ENCODE results near the gene MYL7.

MYL7 gene

DNA sequence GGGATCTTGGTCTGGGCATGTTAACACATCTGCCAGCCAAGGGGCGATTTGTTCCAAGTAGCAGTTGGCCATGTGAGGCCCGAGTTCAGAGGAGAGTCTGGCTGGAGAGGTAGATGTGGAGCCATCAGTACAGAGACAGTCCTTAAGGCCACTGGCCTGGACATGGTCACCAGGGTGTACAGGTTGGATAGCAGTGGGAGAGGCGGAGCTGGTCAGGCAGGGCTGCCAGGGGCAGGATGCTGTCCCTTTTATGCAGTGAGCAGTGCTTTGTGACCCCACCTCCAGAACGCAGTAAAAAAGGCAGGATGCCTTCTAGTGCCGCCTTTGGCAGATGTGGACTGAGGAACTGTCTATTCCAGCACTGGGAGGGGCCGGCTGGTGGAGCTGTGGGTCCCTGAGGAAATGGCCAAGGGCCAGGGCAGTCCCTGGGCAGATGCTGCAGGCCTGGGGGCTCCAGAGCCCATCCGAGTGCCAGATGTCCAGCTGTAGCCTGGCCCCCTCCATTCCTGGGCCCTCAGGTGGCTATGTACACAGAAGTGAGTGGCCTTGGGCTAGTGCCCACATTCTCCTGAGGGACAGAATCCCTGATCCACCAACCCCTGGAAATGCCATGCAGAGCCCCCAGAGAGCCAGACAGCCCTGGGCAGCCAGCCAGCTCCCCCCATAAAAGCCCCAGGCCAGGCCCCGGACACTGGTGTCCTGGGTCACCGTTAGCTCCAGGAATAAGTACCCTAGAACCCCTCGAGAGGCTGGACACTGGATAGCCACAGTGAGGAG, 17.2 kb upstream of the MYL7 start:
- no peak for TF ChIP-seq SUZ12 (IDR thresholded peaks at IDR 0.05; ENCODE audit: extremely low read depth, insufficient read depth, insufficient read length)
- no peak for TF ChIP-seq YY1 (IDR thresholded peaks at IDR 0.05; ENCODE audit: insufficient read depth, insufficient read length)
- no peak for TF ChIP-seq ZNF274 (IDR thresholded peaks at IDR 0.05; ENCODE audit: low read depth, low read length)
- DNase-seq (ENCODE audit: low read depth, low spot score), result no peak
- H3K9ac ChIP-seq (ENCODE audit: insufficient read length, low read depth), result no peak overlapping the region

DNA sequence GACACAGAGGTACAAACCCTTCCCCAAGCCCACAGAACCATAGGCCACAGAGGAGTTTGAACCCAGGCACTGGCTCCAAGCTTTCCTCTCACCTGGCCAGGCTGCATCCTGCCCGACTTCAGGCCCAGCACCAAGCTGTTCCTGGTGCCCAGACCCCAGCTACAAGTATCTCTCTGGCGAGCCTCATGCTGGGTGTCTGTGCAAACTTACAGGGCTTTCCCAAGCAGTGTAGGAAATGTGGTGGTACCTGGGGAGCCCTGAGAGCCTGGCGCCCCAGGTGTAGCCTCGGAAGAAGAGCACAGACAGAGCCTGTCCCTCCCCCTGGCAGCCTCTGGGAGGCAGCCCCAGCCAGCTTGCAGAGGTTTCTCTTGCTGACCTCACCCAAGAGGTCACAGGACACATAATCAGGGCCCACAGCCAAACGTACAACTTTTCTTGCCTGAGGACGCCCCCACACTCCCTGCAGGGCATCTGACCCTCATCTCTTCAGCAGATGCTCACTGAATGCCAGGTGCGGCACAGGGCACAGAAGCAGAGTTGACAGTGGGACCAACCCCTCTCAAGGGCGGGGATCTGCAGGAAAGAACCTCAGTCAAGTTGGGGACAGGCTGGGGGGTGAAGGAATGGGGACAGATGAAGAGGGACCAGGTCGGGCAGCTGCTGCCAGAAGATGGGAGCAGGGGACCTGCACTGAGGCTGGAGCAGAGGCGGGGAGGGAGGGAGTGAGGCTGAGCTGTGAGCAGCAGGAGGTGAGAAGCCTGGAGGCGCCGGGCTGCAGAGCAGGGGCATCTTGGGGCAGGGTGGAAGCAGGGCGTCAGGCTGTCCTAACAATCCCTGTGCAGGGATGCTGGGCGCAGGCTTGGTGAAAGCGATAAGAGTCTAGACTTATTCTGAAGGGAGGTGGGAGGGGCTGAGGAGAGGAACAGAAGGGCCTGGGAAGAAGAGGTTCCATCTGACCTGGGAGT, 16.3 kb upstream of the MYL7 start:
- Histone ChIP-seq H3K4me1 (ENCODE audit: insufficient read depth, insufficient read length) (peaks cover 15% of the 10 kb centered on the region), H3K9me3 (ENCODE audit: insufficient read depth, low read length) (no peaks in the 10 kb centered on the region), H3K9ac (ENCODE audit: insufficient read length, low read depth) (no peak overlapping the region), H3K36me3 (ENCODE audit: insufficient read depth, insufficient read length, low read length) (no peaks in the 10 kb centered on the region), H3K27me3 (ENCODE audit: insufficient read depth, insufficient read length) (no peaks in the 10 kb centered on the region), H3K4me3 (ENCODE audit: insufficient read length, low read depth) (no peak overlapping the region)
- no peak for DNase-seq (ENCODE audit: low read depth, low spot score)
- TF ChIP-seq SUZ12 (IDR thresholded peaks at IDR 0.05; ENCODE audit: extremely low read depth, insufficient read depth, insufficient read length), result no peak
- TF ChIP-seq ZNF274 (IDR thresholded peaks at IDR 0.05; ENCODE audit: low read depth, low read length), result no peak
- no peak for TF ChIP-seq YY1 (IDR thresholded peaks at IDR 0.05; ENCODE audit: insufficient read depth, insufficient read length)

More for the DNA sequence above, 17.2 kb upstream of the MYL7 start:
- Histone ChIP-seq H3K27me3 (ENCODE audit: insufficient read depth, insufficient read length) (no peaks in the 10 kb centered on the region), H3K4me3 (ENCODE audit: insufficient read length, low read depth) (no peak overlapping the region), H3K9me3 (ENCODE audit: insufficient read depth, low read length) (no peaks in the 10 kb centered on the region), H3K36me3 (ENCODE audit: insufficient read depth, insufficient read length, low read length) (no peaks in the 10 kb centered on the region), H3K4me1 (ENCODE audit: insufficient read depth, insufficient read length) (peaks cover 17% of the 10 kb centered on the region)

DNA sequence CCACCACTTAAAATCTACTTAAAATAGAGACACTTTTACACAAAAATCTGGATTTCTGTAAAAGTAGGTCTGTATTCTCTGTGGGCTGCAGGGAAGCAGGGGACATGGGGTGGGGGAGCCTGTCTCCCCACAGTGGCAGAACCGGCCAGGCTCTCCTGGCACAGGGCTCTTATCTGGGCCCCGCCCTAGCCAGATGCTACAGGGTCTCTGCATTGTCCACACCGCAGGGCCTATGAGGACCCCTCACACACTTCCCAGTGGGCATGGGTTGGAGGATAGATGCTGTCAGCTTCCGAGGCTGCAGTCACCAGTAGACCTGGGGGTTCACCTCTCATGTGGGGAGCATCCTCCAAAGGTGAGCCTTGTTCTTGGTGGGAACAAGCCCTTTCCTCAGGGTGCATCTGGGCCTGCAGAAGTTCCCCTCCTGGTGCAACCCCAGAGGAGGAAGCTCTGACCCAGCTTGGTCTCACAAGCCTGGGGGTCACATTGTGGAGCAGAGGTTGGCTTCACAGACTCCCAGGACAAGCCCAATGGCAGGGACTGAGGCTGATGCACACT, 15.4 kb upstream of the MYL7 start:
- no peak overlapping the region for H3K4me3 ChIP-seq (ENCODE audit: insufficient read length, low read depth)
- no peaks in the 10 kb centered on the region for H3K27me3 ChIP-seq (ENCODE audit: insufficient read depth, insufficient read length)
- TF ChIP-seq ZNF274 (IDR thresholded peaks at IDR 0.05; ENCODE audit: low read depth, low read length) (no peak), YY1 (IDR thresholded peaks at IDR 0.05; ENCODE audit: insufficient read depth, insufficient read length) (no peak), SUZ12 (IDR thresholded peaks at IDR 0.05; ENCODE audit: extremely low read depth, insufficient read depth, insufficient read length) (no peak)

GRCh38 chr7:44155191-44156185, 14.4 kb upstream of the MYL7 start:
- Histone ChIP-seq H3K9ac (ENCODE audit: insufficient read length, low read depth) (no peak overlapping the region), H3K36me3 (ENCODE audit: insufficient read depth, insufficient read length, low read length) (no peaks in the 10 kb centered on the region), H3K4me1 (ENCODE audit: insufficient read depth, insufficient read length) (peaks cover 12% of the 10 kb centered on the region), H3K27me3 (ENCODE audit: insufficient read depth, insufficient read length) (peaks cover 3% of the 10 kb centered on the region), H3K9me3 (ENCODE audit: insufficient read depth, low read length) (no peaks in the 10 kb centered on the region), H3K4me3 (ENCODE audit: insufficient read length, low read depth) (no peak overlapping the region)
- DNase-seq (ENCODE audit: low read depth, low spot score), result no peak
- TF ChIP-seq ZNF274 (IDR thresholded peaks at IDR 0.05; ENCODE audit: low read depth, low read length) (no peak), YY1 (IDR thresholded peaks at IDR 0.05; ENCODE audit: insufficient read depth, insufficient read length) (no peak), SUZ12 (IDR thresholded peaks at IDR 0.05; ENCODE audit: extremely low read depth, insufficient read depth, insufficient read length) (no peak)

More for the DNA sequence above, 15.4 kb upstream of the MYL7 start:
- H3K9ac ChIP-seq (ENCODE audit: insufficient read length, low read depth), result no peak overlapping the region
- no peaks in the 10 kb centered on the region for H3K9me3 ChIP-seq (ENCODE audit: insufficient read depth, low read length)
- peaks cover 12% of the 10 kb centered on the region for H3K4me1 ChIP-seq (ENCODE audit: insufficient read depth, insufficient read length)
- no peaks in the 10 kb centered on the region for H3K36me3 ChIP-seq (ENCODE audit: insufficient read depth, insufficient read length, low read length)
- no peak for DNase-seq (ENCODE audit: low read depth, low spot score)

GRCh38 chr7:44154703-44155102, 13.6 kb upstream of the MYL7 start:
- no peaks in the 10 kb centered on the region for H3K9me3 ChIP-seq (ENCODE audit: insufficient read depth, low read length)
- H3K4me1 ChIP-seq (ENCODE audit: insufficient read depth, insufficient read length), result peaks cover 12% of the 10 kb centered on the region
- H3K36me3 ChIP-seq (ENCODE audit: insufficient read depth, insufficient read length, low read length), result no peaks in the 10 kb centered on the region
- DNase-seq (ENCODE audit: low read depth, low spot score), result no peak
- TF ChIP-seq SUZ12 (IDR thresholded peaks at IDR 0.05; ENCODE audit: extremely low read depth, insufficient read depth, insufficient read length), result no peak
- no peak for TF ChIP-seq ZNF274 (IDR thresholded peaks at IDR 0.05; ENCODE audit: low read depth, low read length)
- TF ChIP-seq YY1 (IDR thresholded peaks at IDR 0.05; ENCODE audit: insufficient read depth, insufficient read length), result no peak
- peaks cover 3% of the 10 kb centered on the region for H3K27me3 ChIP-seq (ENCODE audit: insufficient read depth, insufficient read length)
- no peak overlapping the region for H3K9ac ChIP-seq (ENCODE audit: insufficient read length, low read depth)
- no peak overlapping the region for H3K4me3 ChIP-seq (ENCODE audit: insufficient read length, low read depth)

DNA sequence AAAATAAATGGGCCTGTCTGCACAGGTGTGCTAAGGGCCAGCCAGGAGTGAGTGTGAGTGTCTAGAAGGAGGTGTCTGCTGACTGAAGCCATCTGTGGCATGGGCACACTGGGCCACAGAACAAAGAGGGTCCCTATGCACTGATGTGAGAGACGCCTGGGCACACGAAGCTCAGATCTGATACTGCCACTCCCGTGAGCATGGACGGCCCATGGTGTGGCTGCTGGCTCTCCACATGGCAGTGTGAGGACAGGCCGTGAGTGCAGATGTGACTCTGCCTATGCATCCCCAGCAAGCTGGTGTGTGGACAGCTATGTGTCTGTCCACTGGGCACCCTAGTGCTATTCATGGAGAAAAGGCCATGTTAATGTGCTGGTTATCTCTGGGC, 12.8 kb upstream of the MYL7 start:
- Histone ChIP-seq H3K4me3 (ENCODE audit: insufficient read length, low read depth) (no peak overlapping the region), H3K4me1 (ENCODE audit: insufficient read depth, insufficient read length) (peaks cover 12% of the 10 kb centered on the region), H3K9ac (ENCODE audit: insufficient read length, low read depth) (no peak overlapping the region), H3K36me3 (ENCODE audit: insufficient read depth, insufficient read length, low read length) (no peaks in the 10 kb centered on the region), H3K9me3 (ENCODE audit: insufficient read depth, low read length) (no peaks in the 10 kb centered on the region), H3K27me3 (ENCODE audit: insufficient read depth, insufficient read length) (peaks cover 3% of the 10 kb centered on the region)
- no peak for TF ChIP-seq SUZ12 (IDR thresholded peaks at IDR 0.05; ENCODE audit: extremely low read depth, insufficient read depth, insufficient read length)
- TF ChIP-seq YY1 (IDR thresholded peaks at IDR 0.05; ENCODE audit: insufficient read depth, insufficient read length), result no peak
- TF ChIP-seq ZNF274 (IDR thresholded peaks at IDR 0.05; ENCODE audit: low read depth, low read length), result no peak
- DNase-seq (ENCODE audit: low read depth, low spot score), result no peak
